NT2/D1 (cell line): Measurements from ENCODE around the gene HPD.

Experiments used
- YY1 ChIP-seq: IDR thresholded peaks from 2 replicates; pipeline ENCODE4 v1.6.1; 2011; ENCODE audit not compliant: insufficient read length, insufficient read depth
- ZNF274 ChIP-seq: IDR thresholded peaks from 2 replicates; pipeline ENCODE4 v1.6.1; 2011; ENCODE audit warnings: mild to moderate bottlenecking, low read depth, low read length

GRCh38 chr12:121793440-121793837 lies 65.2 kb downstream of the HPD start, which contains the start of gene RHOF:
- TF ChIP-seq YY1 (no peak), ZNF274 (no peak)
